Smooth muscle cell (in vitro differentiated cells): Measurements from ENCODE around the gene TEKT2. TPM values are rescaled to one million over a fixed set of nuclear protein-coding genes. Genes with fewer than 3 reads are reported as not detected.

Experiments used
- DNase-seq: peaks from one replicate; lab custom pipeline; 2025; ENCODE audit not compliant: unreplicated experiment; lab: John Stamatoyannopoulos, UW
- H2AFZ ChIP-seq: fragments of 200-600 bp; sonication (generic); 2 replicates; pipeline ENCODE4 v1.6.0; 2016; ENCODE audit warnings: antibody characterized with exemption, low read depth, mild to moderate bottlenecking
- H3F3A ChIP-seq: fragments of 200-600 bp; sonication (generic); 2 replicates; pipeline ENCODE4 v1.6.0; 2017; ENCODE audit warnings: antibody characterized with exemption, low read depth
- H3K27ac ChIP-seq: fragments of 200-600 bp; sonication (generic); 2 replicates; pipeline ENCODE4 v1.5.1; 2016; ENCODE audit warnings: low read depth, mild to moderate bottlenecking
- H3K27me3 ChIP-seq: fragments of 200-600 bp; sonication (generic); 2 replicates; pipeline ENCODE4 v1.6.1; 2016; ENCODE audit warnings: low read depth, mild to moderate bottlenecking
- H3K36me3 ChIP-seq: fragments of 200-600 bp; sonication (generic); 2 replicates; pipeline ENCODE4 v1.5.1; 2016; ENCODE audit warnings: low read depth
- H3K4me1 ChIP-seq: fragments of 200-600 bp; sonication (generic); 2 replicates; pipeline ENCODE4 v1.5.1; 2016; ENCODE audit warnings: low read depth
- H3K4me2 ChIP-seq: fragments of 200-600 bp; sonication (generic); 2 replicates; pipeline ENCODE4 v1.6.0; 2016; ENCODE audit warnings: mild to moderate bottlenecking
- H3K4me3 ChIP-seq: fragments of 200-600 bp; sonication (generic); 2 replicates; pipeline ENCODE4 v1.5.1; 2016; ENCODE audit warnings: mild to moderate bottlenecking
- H3K79me2 ChIP-seq: fragments of 200-600 bp; sonication (generic); 2 replicates; pipeline ENCODE4 v1.6.0; 2016; ENCODE audit warnings: low read depth, mild to moderate bottlenecking
- H3K9ac ChIP-seq: fragments of 200-600 bp; sonication (generic); 2 replicates; pipeline ENCODE4 v1.6.0; 2016; ENCODE audit warnings: low read depth
- H3K9me3 ChIP-seq: fragments of 200-600 bp; sonication (generic); replicated peaks from 2 replicates; pipeline ENCODE4 v1.5.1; 2016; ENCODE audit warnings: low read depth
- H4K20me1 ChIP-seq: fragments of 200-600 bp; sonication (generic); 2 replicates; pipeline ENCODE4 v1.6.0; 2016; ENCODE audit warnings: low read depth
- WGBS: methylation state at CpG from one replicate; pipeline ENCODE4 v1.1.7; 2016; ENCODE audit warnings: low lambda C conversion rate; 5-methylcytosine and 5-hydroxymethylcytosine counted together
- polyA plus RNA-seq: library from polyadenylated mRNA; unstranded; fragments of >200 nt; fragmentation: Nextera tagmentation; extraction: Ambion mirVana; gene quantifications from 2 replicates; pipeline ENCODE4 v1.2.1, GENCODE V29; 2016
- total RNA-seq: library from RNA; depleted of rRNA; stranded (reverse); fragments of >200 nt; gene quantifications from 2 replicates; pipeline ENCODE4 v1.2.3, GENCODE V29; 2014
- TF ChIP-seq, protein P1 (sequence below): fragments of 200-600 bp; sonication (generic); IDR thresholded peaks from 2 replicates; pipeline ENCODE4 v1.5.1; 2017; ENCODE audit warnings: borderline replicate concordance, mild to moderate bottlenecking, antibody characterized with exemption; ENCODE audit not compliant: insufficient read depth, poor library complexity, severe bottlenecking

TEKT2 gene
- total and polyA plus RNA-seq, 2 experiments from 2014 or later, result 0.27 to 0.85 TPM

DNA sequence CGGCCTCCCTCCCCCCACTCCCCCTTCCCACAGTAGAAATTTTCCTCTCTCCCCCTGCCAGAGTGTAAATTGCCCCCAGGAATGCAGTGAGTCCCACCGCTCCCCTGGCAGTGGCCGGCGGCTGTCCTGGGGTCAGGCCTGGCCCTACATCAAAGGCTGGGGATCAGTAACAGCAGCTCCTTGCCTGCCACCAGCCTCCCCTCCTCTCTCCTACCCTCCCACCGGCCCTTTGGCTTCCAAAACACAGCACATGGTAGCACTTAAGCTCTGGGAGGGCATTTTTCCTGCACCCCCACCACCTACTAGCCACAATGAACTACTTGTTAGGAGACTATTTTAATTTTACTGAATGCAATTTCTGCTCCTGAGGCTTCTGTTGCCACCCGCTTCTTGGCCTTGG is 50.1 kb downstream of the TEKT2 start:
- peaks cover 6% of the 10 kb centered on the region for H4K20me1 ChIP-seq
- no peaks in the 10 kb centered on the region for H3K27me3 ChIP-seq
- peak overlapping the region; percentile 3 for H3K4me2 ChIP-seq
- H3F3A ChIP-seq, result peaks cover 13% of the 10 kb centered on the region
- TF ChIP-seq, protein P1, sequence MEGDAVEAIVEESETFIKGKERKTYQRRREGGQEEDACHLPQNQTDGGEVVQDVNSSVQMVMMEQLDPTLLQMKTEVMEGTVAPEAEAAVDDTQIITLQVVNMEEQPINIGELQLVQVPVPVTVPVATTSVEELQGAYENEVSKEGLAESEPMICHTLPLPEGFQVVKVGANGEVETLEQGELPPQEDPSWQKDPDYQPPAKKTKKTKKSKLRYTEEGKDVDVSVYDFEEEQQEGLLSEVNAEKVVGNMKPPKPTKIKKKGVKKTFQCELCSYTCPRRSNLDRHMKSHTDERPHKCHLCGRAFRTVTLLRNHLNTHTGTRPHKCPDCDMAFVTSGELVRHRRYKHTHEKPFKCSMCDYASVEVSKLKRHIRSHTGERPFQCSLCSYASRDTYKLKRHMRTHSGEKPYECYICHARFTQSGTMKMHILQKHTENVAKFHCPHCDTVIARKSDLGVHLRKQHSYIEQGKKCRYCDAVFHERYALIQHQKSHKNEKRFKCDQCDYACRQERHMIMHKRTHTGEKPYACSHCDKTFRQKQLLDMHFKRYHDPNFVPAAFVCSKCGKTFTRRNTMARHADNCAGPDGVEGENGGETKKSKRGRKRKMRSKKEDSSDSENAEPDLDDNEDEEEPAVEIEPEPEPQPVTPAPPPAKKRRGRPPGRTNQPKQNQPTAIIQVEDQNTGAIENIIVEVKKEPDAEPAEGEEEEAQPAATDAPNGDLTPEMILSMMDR, result no peak
- H3K27ac ChIP-seq, result no peak overlapping the region
- no peaks in the 10 kb centered on the region for H3K9me3 ChIP-seq
- no peak overlapping the region for H2AFZ ChIP-seq
- no peak for DNase-seq
- H3K4me1 ChIP-seq, result no peaks in the 10 kb centered on the region
- H3K4me3 ChIP-seq, result no peak overlapping the region
- H3K9ac ChIP-seq, result no peak overlapping the region
- WGBS, result 57% methylated on average over 4 of the region's 6 CpGs
- H3K79me2 ChIP-seq, result no peaks in the 10 kb centered on the region
- no peaks in the 10 kb centered on the region for H3K36me3 ChIP-seq

DNA sequence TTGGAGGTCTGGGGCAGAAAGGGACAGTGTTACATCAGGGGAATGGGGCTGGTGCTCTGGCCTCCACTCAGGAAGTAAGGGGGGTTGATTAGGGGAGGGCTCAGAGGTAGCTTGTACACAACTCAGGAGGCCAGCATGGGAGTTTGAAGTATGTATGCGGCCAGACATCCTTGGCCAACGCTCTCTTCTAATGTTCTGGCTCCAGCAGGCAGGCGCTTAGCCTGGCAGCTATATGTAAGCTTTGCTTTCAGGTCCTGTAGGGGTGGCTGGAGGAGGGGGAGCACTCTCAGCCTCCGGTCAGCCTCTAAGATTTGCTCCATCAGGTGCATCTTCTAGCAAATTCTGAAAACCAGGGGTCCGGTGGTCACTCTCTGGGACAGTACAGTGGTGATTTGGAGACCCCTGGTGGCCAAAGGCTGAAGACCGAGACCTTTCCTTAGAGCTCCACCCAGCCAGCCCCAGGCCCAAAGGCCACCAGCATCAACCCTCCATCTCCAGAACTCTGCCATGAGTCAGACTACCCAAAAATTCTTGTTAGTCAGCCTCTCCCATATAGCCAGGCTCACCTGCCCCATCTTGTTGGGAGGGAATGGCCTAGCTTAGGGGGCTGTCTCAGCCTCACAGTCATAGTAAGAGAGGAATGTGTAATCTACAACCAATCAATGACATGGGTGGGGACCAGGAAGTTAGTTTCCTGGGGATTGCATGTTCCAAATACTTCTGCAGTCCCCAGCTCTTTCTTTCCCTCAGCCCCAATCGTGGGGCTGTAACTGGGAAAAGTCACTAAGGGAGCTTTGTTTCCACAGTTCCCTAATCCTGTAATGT is 50.8 kb downstream of the TEKT2 start:
- H3K27ac ChIP-seq, result peak overlapping the region; percentile 13
- WGBS, result 57% methylated on average over 7 of the region's 7 CpGs
- H3F3A ChIP-seq, result peaks cover 13% of the 10 kb centered on the region
- no peaks in the 10 kb centered on the region for H3K4me1 ChIP-seq
- H3K36me3 ChIP-seq, result peaks cover 4% of the 10 kb centered on the region
- DNase-seq, result peak; percentile 30
- peaks cover 9% of the 10 kb centered on the region for H4K20me1 ChIP-seq
- H3K79me2 ChIP-seq, result peaks cover 4% of the 10 kb centered on the region
- H3K4me2 ChIP-seq, result peak overlapping the region; percentile 3
- TF ChIP-seq, protein P1, result peak; percentile 84
- no peaks in the 10 kb centered on the region for H3K27me3 ChIP-seq
- H3K4me3 ChIP-seq, result no peak overlapping the region
- no peaks in the 10 kb centered on the region for H3K9me3 ChIP-seq
- no peak overlapping the region for H3K9ac ChIP-seq
- H2AFZ ChIP-seq, result no peak overlapping the region

DNA sequence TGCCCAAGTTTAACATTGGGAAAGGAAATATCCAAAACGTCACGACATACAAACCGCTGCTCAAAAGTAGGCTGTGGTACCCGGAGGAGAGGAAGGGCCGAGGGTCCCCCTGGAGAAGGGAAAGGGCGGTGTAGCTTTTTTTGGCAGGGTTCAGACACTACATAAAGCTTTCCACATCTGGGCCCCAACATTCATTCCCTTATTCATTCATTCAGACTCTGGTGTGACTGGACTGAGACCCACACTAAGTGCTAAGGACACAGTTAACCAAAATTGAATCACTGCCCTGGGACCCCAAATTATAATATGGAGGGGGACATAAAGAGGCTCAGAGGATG is 51.4 kb downstream of the TEKT2 start:
- TF ChIP-seq, protein P1, result no peak
- Histone ChIP-seq H4K20me1 (peaks cover 15% of the 10 kb centered on the region), H3K4me3 (no peak overlapping the region), H3F3A (peaks cover 13% of the 10 kb centered on the region), H3K27ac (peak overlapping the region; percentile 13), H3K4me2 (no peak overlapping the region), H3K79me2 (peaks cover 9% of the 10 kb centered on the region), H3K36me3 (peaks cover 4% of the 10 kb centered on the region), H3K4me1 (no peaks in the 10 kb centered on the region), H2AFZ (no peak overlapping the region), H3K9ac (no peak overlapping the region), H3K27me3 (no peaks in the 10 kb centered on the region), H3K9me3 (no peaks in the 10 kb centered on the region)
- WGBS, result 88% methylated on average over 6 of the region's 6 CpGs
- DNase-seq, result no peak

DNA sequence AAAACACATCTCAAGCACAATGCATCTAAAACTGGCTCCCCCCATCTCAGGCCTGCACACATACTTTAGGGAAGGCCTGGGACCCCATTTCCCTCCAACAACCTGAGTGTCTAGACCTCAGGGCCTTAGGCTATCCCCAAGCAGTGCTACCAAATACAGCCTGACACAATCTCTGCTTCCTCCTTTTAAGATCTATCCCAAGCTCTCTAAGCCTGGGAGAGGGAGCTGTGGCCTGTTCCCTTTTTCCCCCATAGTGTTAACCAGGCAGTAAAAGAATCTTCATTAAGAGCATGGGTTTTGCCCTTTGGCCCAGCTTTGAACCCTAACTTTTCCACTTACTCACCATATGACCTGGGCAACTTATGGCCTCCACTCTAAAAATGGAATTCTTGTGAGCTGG is 51.9 kb downstream of the TEKT2 start:
- peaks cover 13% of the 10 kb centered on the region for H3F3A ChIP-seq
- DNase-seq, result no peak
- H3K27ac ChIP-seq, result no peak overlapping the region
- H3K9me3 ChIP-seq, result no peaks in the 10 kb centered on the region
- TF ChIP-seq, protein P1, result no peak
- no peaks in the 10 kb centered on the region for H3K4me1 ChIP-seq
- no peak overlapping the region for H3K4me3 ChIP-seq
- H2AFZ ChIP-seq, result no peak overlapping the region
- H3K4me2 ChIP-seq, result no peak overlapping the region
- peaks cover 4% of the 10 kb centered on the region for H3K36me3 ChIP-seq
- H3K27me3 ChIP-seq, result no peaks in the 10 kb centered on the region
- no peak overlapping the region for H3K9ac ChIP-seq
- H3K79me2 ChIP-seq, result peaks cover 11% of the 10 kb centered on the region
- peaks cover 20% of the 10 kb centered on the region for H4K20me1 ChIP-seq
